GM12878 (cell line): Measurements from ENCODE around the gene CPNE9. TPM values are rescaled to one million over a fixed set of nuclear protein-coding genes. Genes with fewer than 3 reads are reported as not detected.

Source experiments
- ATAC-seq: fragments of 200-7000 bp; cut with Tn5 transposase; 3 replicates; pipeline ENCODE4 v1.9.1; 2020; ENCODE audit warnings: mild to moderate bottlenecking, moderate library complexity
- BruUV-seq: library from RNA; stranded (reverse); fragments of 400-500 nt; replicated peaks from 2 replicates; lab custom pipeline; 2021; lab: Mats Ljungman, UMichigan
- CTCF ChIA-PET: fragments of 300-600 bp; sonication (Branson Sonifier 250); formaldehyde crosslinking; extraction: SDS; loops from one replicate; lab custom pipeline; 2021; ENCODE audit warnings: inconsistent platforms; lab: Yijun Ruan, JAX
- POLR2A ChIA-PET: fragments of 350-600 bp; formaldehyde crosslinking; extraction: SDS; loops from one replicate; lab custom pipeline; 2021; ENCODE audit warnings: inconsistent platforms; lab: Charles Lee
- RAD21 ChIA-PET: fragments of 300-600 bp; sonication (Branson Sonifier 250); formaldehyde crosslinking; loops from one replicate; lab custom pipeline; 2023; ENCODE audit warnings: antibody characterized with exemption; ENCODE audit not compliant: unreplicated experiment; lab: Charles Lee
- SMC1A ChIA-PET: fragments of 300-600 bp; sonication (Branson Sonifier 250); formaldehyde crosslinking; loops from one replicate; lab custom pipeline; 2023; ENCODE audit not compliant: unreplicated experiment, uncharacterized antibody; lab: Charles Lee
- DNase-seq: peaks from one replicate; pipeline ENCODE4 v3.0.0-alpha.2; 2011; ENCODE audit warnings: low read depth, low spot score
- FAIRE-seq: peaks from 3 replicates; lab custom pipeline; 2011; peaks lifted over from hg19 to GRCh38; lab: Jason Lieb, UNC
- H2AFZ ChIP-seq: 2 replicates; pipeline ENCODE4 v1.6.0; 2011; ENCODE audit warnings: low read depth, low read length, control low read depth; ENCODE audit not compliant: control insufficient read depth
- H3K27ac ChIP-seq: 2 replicates; pipeline ENCODE4 v1.5.1; 2011; ENCODE audit warnings: control low read depth; ENCODE audit not compliant: control insufficient read depth, insufficient read depth
- H3K27me3 ChIP-seq, 2 experiments: replicated peaks in 1 of 2; 2 replicates each; pipeline versions ENCODE4 v1.6.0 to v1.6.1; 2011; ENCODE audit warnings: low read length in 1 of 2; ENCODE audit not compliant: control insufficient read depth in 2 of 2, insufficient read depth in 2 of 2
- H3K36me3 ChIP-seq, 2 experiments: 2 replicates each; pipeline ENCODE4 v1.5.1; 2011; ENCODE audit warnings: low read length in 1 of 2; ENCODE audit not compliant: control insufficient read depth in 2 of 2, insufficient read depth in 2 of 2
- H3K4me1 ChIP-seq: 2 replicates; pipeline ENCODE4 v1.6.1; 2011; ENCODE audit warnings: mild to moderate bottlenecking, low read length, moderate library complexity, mixed read lengths; ENCODE audit not compliant: control insufficient read depth, insufficient read depth
- H3K4me2 ChIP-seq: 2 replicates; pipeline ENCODE4 v1.6.0; 2011; ENCODE audit warnings: control low read depth; ENCODE audit not compliant: control insufficient read depth, insufficient read depth
- H3K4me3 ChIP-seq: fragments of 200-600 bp; sonication (generic); 2 replicates; pipeline ENCODE4 v1.5.1; 2016
- H3K79me2 ChIP-seq: 2 replicates; pipeline ENCODE4 v1.6.0; 2011; ENCODE audit warnings: low read length; ENCODE audit not compliant: control insufficient read depth, insufficient read depth
- H3K9ac ChIP-seq: 2 replicates; pipeline ENCODE4 v1.8.0; 2011; ENCODE audit warnings: low read length, control low read depth, mixed read lengths; ENCODE audit not compliant: control insufficient read depth, insufficient read depth
- H3K9me3 ChIP-seq: replicated peaks from 3 replicates; pipeline ENCODE4 v1.5.1; 2011; ENCODE audit warnings: mild to moderate bottlenecking, low read length; ENCODE audit not compliant: control insufficient read depth, insufficient read depth
- H4K20me1 ChIP-seq: 2 replicates; pipeline ENCODE4 v1.6.0; 2011; ENCODE audit not compliant: control insufficient read depth, insufficient read depth
- ASH2L ChIP-seq: fragments of 300-600, 200-600 bp; sonication (generic); IDR thresholded peaks from 2 replicates; pipeline ENCODE4 v1.6.1; 2017; ENCODE audit warnings: low read depth, mild to moderate bottlenecking, borderline replicate concordance
- BCL3 ChIP-seq: IDR thresholded peaks from 2 replicates; pipeline ENCODE4 v1.6.1; 2011; ENCODE audit warnings: borderline replicate concordance, low read depth, mild to moderate bottlenecking, moderate library complexity, low read length; ENCODE audit not compliant: insufficient read depth, poor library complexity, severe bottlenecking
- JUNB ChIP-seq: IDR thresholded peaks from 2 replicates; pipeline ENCODE4 v1.6.1; 2016; ENCODE audit warnings: antibody characterized with exemption, mild to moderate bottlenecking
- NRF1 ChIP-seq: conservative IDR thresholded peaks from 2 replicates; pipeline ENCODE4 v1.6.1; 2011; ENCODE audit warnings: mild to moderate bottlenecking, low read depth, low read length, improper control_type of control experiment
- PBX3 ChIP-seq: IDR thresholded peaks from 2 replicates; pipeline ENCODE4 v1.6.1; 2011; ENCODE audit warnings: mild to moderate bottlenecking, low read depth, low read length, moderate library complexity; ENCODE audit not compliant: insufficient replicate concordance
- POLR2AphosphoS5 ChIP-seq: IDR thresholded peaks from 2 replicates; pipeline ENCODE4 v1.6.1; 2011; ENCODE audit warnings: mild to moderate bottlenecking, low read length, inconsistent platforms
- RAD51 ChIP-seq: fragments of 450-650 bp; IDR thresholded peaks from 2 replicates; pipeline ENCODE4 v1.6.1; 2016; ENCODE audit warnings: moderate library complexity, mild to moderate bottlenecking, inconsistent platforms
- ZNF274 ChIP-seq: IDR thresholded peaks from one replicate; pipeline ENCODE4 v1.8.0; 2011; ENCODE audit not compliant: insufficient read length, insufficient read depth
- WGBS: methylation state at CpG from one replicate; pipeline ENCODE4 v1.1.6; 2016; ENCODE audit warnings: low lambda C conversion rate; ENCODE audit not compliant: insufficient replicate concordance, insufficient coverage; ENCODE audit errors: missing lambda C conversion rate; 5-methylcytosine and 5-hydroxymethylcytosine counted together
- in situ Hi-C: fragments of 300-500 bp; cut with MboI; formaldehyde crosslinking; loops from 9 replicates; pipeline ENCODE4 v1.14.3; 2018; ENCODE audit warnings: mixed read lengths
- intact Hi-C: fragments of 100-400 bp; cut with micrococcal nuclease; formaldehyde crosslinking; loops from one replicate; pipeline ENCODE4 v1.14.2; 2022; ENCODE audit not compliant: unreplicated experiment
- polyA plus RNA-seq, 11 experiments: library from polyadenylated mRNA; depleted of rRNA in 4 of 11; unstranded in 6 of 11; stranded (reverse) in 5 of 11; fragments of >200 nt; fragmentation: Nextera tagmentation in 4 of 11; fragmentation: Illumina TruSeq in 1 of 11; extraction: Ambion mirVana in 4 of 11; extraction: Trizol in 1 of 11; gene quantifications; 1 replicate in 1 of 11; 2 replicates in 10 of 11; pipeline versions ENCODE4 v1.2.1 to v1.2.3, GENCODE V29; 2011 to 2016; ENCODE audit warnings: inconsistent platforms in 2 of 11, missing spikeins in 2 of 11, low read depth in 1 of 11
- total RNA-seq, 4 experiments: library from RNA; depleted of rRNA in 3 of 4; stranded (reverse); fragments of >200 nt in 3 of 4; fragmentation: Illumina TruSeq in 1 of 4; extraction: Trizol in 1 of 4; gene quantifications; 2 replicates each; pipeline versions ENCODE4 v1.2.1 to v1.2.3, GENCODE V29; 2013 to 2021

Gene CPNE9
- total and polyA plus RNA-seq, 10 of the 15 experiments (the other 5 are each of a cell fraction or from before 2014, with no cell fraction given), result 0.02 to 0.12 (median 0.05) TPM; not detected in 7

- SMC1A ChIA-PET, result interaction anchor here (0.7 to 2.7 kb wide), 6 partner anchors 17 to 229 kb away, joined by 3 to 16 read pairs (median 4); partner anchors contain the start of genes MTMR14 and OGG1
These were observed 29.1 kb downstream of the CPNE9 start for GRCh38 chr3:9732740-9733115.

GRCh38 chr3:9736831-9737230 lies 33.2 kb downstream of the CPNE9 start:
- WGBS, result 60% methylated on average over 2 of the region's 2 CpGs
- RAD21 ChIA-PET, result interaction anchor here (1.2 kb wide), 1 partner anchor 14 kb away, joined by 3 read pairs; no protein-coding TSS in a partner anchor
- Histone ChIP-seq H3K27ac (no peak overlapping the region), H2AFZ (no peak overlapping the region), H3K9me3 (no peaks in the 10 kb centered on the region), H4K20me1 (peaks cover 3% of the 10 kb centered on the region), H3K36me3 (peaks cover 26 to 46% of the 10 kb centered on the region in 2 experiments), H3K79me2 (peaks cover 30% of the 10 kb centered on the region), H3K27me3 (no peaks in the 10 kb centered on the region), H3K4me2 (no peak overlapping the region; the same call in 1 of the 2 replicates), H3K9ac (no peak overlapping the region), H3K4me1 (peaks cover 12% of the 10 kb centered on the region), H3K4me3 (no peak overlapping the region)
- POLR2A ChIA-PET, result interaction anchor here (0.6 kb wide), 1 partner anchor 342 kb away, joined by 3 read pairs; no protein-coding TSS in a partner anchor
- FAIRE-seq (no peak), DNase-seq (no peak), ATAC-seq (no peak)
- TF ChIP-seq BCL3, result no peak
- TF ChIP-seq ZNF274, result no peak
- TF ChIP-seq PBX3, result no peak
- TF ChIP-seq ASH2L, result no peak
- no peak for TF ChIP-seq RAD51
- no peak for TF ChIP-seq JUNB
- CTCF ChIA-PET, result interaction anchor here (2.3 to 2.4 kb wide), 2 partner anchors 9 to 233 kb away, joined by 11 read pairs; no protein-coding TSS in a partner anchor
- in situ Hi-C loops, result no loop called here
- intact Hi-C loops, result loop anchor here (10.0 kb wide), 1 partner anchor 382 kb away; no protein-coding TSS in a partner anchor
- SMC1A ChIA-PET, result interaction anchor here (1.0 to 1.5 kb wide), 4 partner anchors 10 to 233 kb away, joined by 3 to 4 read pairs (median 3); partner anchors contain the start of gene OGG1
- no TSS peak for BruUV-seq

More at GRCh38 chr3:9732740-9733115, 29.1 kb downstream of the CPNE9 start:
- FAIRE-seq (no peak), DNase-seq (no peak), ATAC-seq (no peak)
- Histone ChIP-seq H4K20me1 (peaks cover 3% of the 10 kb centered on the region), H2AFZ (no peak overlapping the region), H3K27me3 (no peaks in the 10 kb centered on the region), H3K9ac (peak overlapping the region; percentile 98), H3K79me2 (peaks cover 33% of the 10 kb centered on the region), H3K4me1 (peaks cover 12% of the 10 kb centered on the region), H3K4me2 (peak overlapping the region; percentile 97), H3K27ac (peak overlapping the region; percentile 100), H3K36me3 (peaks cover 2 to 19% of the 10 kb centered on the region in 2 experiments), H3K9me3 (no peaks in the 10 kb centered on the region), H3K4me3 (peak overlapping the region; percentile 94)
- no peak for TF ChIP-seq NRF1
- TF ChIP-seq POLR2AphosphoS5, result peak; percentile 17; the same call in 1 of the 2 replicates
- ChIA-PET RAD21 (interaction anchor here (1.2 to 1.4 kb wide), 4 partner anchors 18 to 133 kb away, joined by 3 to 4 read pairs (median 3); no protein-coding TSS in a partner anchor), CTCF (interaction anchor here (0.5 to 2.8 kb wide), 8 partner anchors 12 to 481 kb away, joined by 3 to 24 read pairs (median 3); partner anchors contain the start of gene OGG1), POLR2A (interaction anchor here (0.6 to 2.0 kb wide), 6 partner anchors 11 to 1006 kb away, joined by 3 to 7 read pairs (median 3); partner anchors contain the start of gene OGG1)
- intact Hi-C loops (loop anchor here (5.0 to 10.0 kb wide), 3 partner anchors 60 to 378 kb away; partner anchors contain the start of genes ARPC4 and TADA3), in situ Hi-C loops (no loop called here)
- no TSS peak for BruUV-seq
- WGBS, result 73% methylated on average over 7 of the region's 7 CpGs
